CD4-positive, alpha-beta T cell treated with Interleukin-15 for 4 hours (primary cell): Measurements from ENCODE around the gene FGD2.

Experiments used
- DNase-seq: peaks from one replicate; pipeline ENCODE4 v3.0.0-alpha.2; 2020; ENCODE audit warnings: low spot score

FGD2 gene, protein sequence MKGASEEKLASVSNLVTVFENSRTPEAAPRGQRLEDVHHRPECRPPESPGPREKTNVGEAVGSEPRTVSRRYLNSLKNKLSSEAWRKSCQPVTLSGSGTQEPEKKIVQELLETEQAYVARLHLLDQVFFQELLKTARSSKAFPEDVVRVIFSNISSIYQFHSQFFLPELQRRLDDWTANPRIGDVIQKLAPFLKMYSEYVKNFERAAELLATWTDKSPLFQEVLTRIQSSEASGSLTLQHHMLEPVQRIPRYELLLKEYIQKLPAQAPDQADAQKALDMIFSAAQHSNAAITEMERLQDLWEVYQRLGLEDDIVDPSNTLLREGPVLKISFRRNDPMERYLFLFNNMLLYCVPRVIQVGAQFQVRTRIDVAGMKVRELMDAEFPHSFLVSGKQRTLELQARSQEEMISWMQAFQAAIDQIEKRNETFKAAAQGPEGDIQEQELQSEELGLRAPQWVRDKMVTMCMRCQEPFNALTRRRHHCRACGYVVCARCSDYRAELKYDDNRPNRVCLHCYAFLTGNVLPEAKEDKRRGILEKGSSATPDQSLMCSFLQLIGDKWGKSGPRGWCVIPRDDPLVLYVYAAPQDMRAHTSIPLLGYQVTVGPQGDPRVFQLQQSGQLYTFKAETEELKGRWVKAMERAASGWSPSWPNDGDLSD

DNA sequence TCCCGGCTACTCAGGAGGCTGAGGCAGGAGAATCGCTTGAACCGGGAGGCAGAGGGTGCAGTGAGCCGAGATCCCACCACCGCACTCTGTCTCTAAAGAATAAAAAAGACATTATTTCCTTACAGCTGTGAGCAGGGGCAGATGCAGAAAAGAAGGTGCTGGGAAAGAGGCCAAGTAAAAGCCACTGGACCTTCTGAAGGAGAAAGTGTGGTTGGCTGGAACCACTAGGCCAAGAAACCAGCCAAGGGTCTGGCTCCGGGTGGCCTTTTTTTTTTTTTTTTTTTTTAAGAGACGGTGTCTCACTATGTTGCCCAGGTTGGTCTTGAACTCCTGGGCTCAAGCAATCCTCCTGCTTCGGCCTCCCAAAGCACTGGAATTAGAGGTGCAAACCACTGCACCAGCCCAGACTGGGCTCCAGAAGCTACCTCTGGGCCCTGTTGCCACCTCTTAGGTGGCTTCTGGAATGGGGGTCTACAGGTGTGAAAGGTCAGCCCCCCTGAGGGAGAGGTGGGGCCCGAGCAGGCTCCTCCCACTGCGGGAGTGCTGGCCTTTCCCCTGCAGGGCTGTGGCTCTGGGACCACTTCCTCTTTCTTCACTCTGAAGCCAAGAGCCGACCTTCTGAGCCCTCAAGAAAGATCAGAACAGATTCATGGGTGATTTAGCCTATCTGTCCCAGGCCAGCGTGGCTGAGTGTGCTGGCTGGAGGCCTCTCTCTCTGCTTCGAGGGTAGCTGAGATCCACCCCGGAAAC is at the start of gene FGD2:
Gene FGD2, plus strand, starts transcription at position 595 of the 750 bp plus-strand sequence. CDS start 163 bp downstream, outside the sequence.
- no peak for DNase-seq

DNA sequence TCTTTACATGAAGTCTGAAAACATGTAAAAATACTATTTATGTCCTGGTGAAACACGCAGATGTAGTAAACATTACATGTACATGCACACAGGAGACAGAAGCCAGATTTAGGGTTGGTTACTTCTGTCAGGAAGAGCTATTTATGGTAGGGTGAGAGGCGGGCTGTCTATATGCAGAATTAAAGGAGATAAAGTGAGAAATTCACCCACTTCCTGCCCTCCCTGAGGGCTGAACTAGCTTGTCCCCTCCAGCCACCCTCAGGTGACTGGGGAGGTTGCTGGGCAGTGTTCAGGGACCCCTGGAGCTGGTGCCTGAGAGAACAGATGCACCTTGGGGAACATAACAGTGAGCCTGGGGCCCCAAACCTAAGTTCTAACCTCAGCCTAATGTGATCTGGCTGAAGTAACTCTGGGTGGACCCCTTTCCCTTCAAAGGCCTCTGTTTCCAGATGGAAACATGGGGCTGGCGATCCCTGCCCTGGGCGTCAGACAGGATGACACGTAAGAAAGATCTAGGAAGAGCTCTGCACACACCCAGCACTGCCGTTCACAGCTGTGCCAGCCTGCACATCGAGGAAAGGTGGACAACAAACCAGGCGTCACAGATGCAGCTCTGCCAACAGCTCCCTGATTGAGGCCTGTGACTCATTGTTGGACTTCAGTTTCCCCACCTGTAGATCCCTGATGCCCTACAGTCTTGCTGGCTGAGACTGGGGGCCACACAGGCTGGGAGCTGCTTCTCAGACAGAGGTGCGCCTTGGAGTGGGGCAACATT is 49.6 kb upstream of the FGD2 start:
- no peak for DNase-seq

DNA sequence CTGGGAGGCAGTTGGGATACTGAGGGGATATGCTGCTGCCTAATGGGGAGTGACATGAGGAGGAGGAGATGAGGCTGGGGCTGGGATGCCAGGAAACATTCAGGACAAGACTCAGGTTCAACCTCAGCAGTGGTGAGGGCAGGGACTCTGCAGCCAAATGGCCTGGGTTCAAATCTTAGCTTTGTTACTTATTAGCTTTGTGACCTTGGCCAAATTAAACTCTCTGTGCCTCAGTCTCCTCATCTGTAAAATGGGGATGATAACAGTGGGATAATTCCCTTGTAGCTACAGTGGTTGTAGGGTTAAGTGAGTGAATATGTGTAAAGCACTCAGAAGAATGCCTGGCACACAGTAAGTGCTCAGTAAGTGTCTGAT is 49.0 kb upstream of the FGD2 start:
- no peak for DNase-seq

DNA sequence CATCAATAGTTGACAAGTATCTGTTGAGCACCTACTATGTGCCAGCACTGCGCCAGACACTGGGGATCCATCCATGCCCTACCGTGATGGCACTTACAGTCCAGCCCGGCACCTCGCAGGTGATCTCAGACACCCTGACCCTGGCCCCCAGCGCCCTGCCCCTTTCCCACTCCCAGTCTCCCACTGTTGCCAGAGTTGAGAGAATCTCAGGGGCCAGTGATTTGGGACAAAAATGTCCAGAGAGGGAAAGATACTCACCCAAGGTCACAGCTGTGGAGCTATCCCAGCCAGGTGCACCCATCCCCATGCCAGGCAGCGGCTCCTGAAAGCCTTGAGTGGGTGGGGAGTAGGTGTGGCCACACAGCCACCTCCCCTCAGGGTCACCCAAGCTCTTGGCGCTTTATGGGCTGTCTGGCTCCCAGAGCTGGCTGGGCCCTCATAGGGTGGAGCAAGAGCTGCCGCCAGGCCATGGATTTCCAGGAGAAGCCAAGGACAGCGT is 47.6 kb upstream of the FGD2 start:
- no peak for DNase-seq

DNA sequence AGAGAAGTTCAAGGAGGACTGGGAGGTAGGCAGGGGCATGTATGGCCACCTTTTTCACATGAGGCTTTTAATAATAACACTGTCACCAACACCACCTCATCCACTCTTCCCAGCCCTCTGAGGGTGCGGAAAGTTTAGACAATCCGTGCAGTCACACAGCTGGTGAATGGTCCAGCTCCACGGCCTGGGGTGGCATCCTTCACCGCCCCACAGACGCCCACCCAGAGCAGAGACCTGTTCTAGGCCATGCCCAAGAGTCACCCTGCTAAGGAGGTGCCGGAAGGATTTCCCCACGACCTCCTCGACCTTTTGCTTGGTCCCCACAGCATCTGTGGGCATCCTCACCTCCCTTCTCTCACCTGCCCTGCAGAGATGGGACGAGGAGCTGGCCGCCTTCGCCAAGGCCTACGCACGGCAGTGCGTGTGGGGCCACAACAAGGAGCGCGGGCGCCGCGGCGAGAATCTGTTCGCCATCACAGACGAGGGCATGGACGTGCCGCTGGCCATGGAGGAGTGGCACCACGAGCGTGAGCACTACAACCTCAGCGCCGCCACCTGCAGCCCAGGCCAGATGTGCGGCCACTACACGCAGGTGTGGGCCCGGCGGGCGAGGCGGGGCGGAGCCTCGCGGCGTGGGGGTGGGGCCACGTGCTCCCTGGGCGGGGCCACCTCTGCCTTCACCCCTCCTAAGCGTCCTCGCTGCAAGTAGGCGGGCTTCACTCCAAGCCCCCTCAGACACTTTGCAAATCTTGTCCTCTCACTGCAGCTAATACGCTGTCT is 46.5 kb upstream of the FGD2 start:
- DNase-seq = no peak

DNA sequence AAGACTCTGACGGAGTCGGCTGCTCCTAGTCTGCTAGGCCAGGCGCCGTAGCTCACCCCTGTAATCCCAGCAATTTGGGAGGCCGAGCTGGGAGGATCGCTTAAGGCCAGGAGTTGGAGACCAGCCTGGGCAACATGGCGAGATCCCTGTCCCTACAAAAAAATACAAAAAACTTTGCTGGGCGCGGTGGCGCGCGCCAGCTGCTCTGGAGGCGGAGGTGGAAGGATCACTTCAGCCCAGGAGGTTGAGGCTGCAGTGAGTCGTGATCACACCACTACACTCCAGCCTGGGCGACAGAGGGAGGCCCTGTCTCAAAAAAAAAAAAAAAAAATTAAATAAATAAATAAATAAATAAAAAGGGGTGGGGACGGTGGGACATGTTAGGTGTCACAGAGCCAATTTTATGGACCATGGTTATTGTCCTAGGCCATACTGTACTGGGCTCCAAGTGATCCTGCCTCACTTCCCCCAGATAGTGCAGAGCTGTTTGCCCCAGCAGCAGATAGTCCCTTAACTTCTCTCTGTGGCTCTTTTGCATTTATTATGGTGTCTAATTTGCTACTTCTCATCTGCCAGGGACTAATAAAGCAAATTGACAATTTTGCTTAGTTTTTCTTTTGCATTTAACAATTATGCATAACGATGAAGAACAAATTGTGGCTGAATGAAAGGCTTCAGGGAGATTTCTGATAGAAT is 45.8 kb upstream of the FGD2 start:
- DNase-seq = no peak

DNA sequence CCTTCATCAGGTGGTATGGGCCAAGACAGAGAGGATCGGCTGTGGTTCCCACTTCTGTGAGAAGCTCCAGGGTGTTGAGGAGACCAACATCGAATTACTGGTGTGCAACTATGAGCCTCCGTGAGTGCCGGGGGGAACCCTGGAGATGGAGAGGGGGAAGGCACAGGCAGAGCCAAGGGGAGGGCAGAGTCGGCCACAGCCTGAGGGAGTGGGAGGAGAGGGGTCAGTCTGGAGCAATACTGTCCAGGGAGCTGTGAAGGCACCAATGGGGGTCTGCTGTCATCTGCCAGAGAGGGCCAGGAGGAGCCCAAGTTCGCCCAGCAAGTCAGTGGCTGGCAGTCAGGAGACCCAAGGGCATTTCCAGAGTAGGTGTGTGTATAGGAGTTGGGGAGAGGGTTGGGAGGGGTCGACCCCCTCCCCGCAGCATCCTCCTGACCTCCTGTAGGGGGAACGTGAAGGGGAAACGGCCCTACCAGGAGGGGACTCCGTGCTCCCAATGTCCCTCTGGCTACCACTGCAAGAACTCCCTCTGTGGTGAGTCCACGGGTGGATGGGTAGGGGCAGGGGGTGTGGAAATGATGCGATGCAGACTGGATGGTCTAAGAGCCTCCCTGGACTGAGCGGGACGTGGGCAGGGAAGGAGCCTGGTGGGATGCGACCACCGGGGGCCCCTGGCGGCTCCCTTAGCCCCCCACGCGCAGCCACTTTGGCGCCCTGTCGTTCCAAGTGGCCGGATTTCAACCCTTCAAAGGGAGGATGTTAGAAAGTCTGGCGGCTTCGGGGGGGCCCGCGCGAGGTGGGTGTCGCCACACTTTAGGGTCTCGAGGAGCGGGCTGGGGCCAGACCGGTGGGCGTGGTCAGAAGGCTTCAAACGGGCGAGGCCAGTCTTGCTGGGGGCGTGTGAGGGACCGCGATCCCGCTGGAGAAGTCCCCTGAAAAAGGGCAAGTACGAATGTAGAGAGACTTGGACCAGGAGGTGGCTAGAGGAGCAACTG is 43.7 kb upstream of the FGD2 start:
- DNase-seq = no peak

DNA sequence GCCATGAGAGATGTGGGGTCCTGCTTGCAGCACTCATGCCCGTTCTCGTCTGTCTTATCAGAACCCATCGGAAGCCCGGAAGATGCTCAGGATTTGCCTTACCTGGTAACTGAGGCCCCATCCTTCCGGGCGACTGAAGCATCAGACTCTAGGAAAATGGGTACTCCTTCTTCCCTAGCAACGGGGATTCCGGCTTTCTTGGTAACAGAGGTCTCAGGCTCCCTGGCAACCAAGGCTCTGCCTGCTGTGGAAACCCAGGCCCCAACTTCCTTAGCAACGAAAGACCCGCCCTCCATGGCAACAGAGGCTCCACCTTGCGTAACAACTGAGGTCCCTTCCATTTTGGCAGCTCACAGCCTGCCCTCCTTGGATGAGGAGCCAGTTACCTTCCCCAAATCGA is 42.6 kb upstream of the FGD2 start:
- peak; percentile 93 for DNase-seq

DNA sequence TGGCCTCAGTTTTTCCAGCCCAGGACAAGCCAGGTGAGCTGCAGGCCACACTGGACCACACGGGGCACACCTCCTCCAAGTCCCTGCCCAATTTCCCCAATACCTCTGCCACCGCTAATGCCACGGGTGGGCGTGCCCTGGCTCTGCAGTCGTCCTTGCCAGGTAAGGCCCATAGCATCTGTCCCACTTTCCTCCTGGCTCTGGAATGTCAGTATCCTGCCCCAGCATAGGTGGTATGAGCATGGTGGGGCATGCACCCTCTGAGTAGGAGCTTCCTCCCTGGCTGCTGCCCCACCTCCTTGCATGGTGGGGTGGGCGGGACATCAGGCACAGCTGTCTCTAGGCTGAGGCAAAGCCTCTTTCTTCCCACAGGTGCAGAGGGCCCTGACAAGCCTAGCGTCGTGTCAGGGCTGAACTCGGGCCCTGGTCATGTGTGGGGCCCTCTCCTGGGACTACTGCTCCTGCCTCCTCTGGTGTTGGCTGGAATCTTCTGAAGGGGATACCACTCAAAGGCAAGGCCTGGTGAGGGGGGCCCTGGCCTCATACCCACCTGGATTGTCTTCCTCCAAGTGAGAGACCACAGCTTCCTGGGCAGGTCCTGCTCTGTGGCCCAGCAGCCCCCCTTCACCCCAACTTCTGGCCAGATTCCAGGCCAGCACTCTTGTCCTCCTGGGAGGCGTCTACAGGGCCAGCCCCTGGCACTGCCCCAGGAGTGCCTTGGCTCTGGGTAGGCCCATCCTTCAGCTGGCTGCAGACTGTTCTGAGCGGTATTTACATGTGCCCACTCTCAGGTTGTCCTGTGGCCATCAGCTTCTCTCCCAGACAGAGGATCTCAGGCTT is 41.8 kb upstream of the FGD2 start:
- peak; percentile 54 for DNase-seq

DNA sequence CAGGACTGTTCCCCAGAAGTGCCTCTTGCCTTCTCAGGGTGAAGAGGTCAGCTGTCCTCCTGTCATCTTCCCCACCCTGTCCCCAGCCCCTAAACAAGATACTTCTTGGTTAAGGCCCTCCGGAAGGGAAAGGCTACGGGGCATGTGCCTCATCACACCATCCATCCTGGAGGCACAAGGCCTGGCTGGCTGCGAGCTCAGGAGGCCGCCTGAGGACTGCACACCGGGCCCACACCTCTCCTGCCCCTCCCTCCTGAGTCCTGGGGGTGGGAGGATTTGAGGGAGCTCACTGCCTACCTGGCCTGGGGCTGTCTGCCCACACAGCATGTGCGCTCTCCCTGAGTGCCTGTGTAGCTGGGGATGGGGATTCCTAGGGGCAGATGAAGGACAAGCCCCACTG is 41.1 kb upstream of the FGD2 start:
- no peak for DNase-seq

DNA sequence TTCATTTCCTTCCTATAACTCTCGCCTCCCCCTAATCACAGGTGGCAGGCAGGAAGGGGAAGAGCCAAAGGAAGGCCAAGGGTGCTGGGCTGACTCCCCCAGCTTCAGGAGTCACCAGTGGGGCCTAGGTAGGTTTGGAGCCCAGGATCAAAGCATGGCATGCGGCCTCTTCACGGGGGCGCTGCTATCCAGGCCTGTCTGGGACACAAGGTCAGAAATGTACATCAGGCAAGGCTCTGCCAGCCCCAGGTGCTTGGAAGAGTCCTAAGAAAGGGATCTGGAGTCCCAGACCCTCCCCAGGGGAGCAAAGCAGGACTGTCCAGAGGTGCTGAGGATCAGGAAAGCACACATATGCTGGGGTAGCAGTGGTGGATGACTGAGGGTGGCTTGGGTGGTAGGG is 40.5 kb upstream of the FGD2 start:
- DNase-seq = no peak

DNA sequence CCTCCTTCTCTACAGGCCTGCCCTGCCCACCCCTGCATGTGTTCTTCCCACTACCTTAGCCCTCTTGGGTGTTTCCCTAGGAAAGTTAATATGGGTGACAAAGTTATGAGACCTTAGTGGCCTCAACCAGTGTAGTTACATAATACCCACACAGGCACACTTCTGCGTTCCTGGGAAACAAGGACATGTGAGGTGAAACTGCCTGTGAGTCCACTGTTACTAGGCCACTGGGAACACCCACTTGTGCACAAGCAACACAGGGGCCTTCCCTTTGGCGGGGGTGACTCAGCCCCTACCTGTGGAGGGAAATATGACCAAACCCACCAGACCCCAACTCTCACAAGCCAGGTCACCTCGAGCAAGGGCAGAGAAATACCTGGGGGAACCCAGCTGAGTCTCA is 38.2 kb upstream of the FGD2 start:
- no peak for DNase-seq

DNA sequence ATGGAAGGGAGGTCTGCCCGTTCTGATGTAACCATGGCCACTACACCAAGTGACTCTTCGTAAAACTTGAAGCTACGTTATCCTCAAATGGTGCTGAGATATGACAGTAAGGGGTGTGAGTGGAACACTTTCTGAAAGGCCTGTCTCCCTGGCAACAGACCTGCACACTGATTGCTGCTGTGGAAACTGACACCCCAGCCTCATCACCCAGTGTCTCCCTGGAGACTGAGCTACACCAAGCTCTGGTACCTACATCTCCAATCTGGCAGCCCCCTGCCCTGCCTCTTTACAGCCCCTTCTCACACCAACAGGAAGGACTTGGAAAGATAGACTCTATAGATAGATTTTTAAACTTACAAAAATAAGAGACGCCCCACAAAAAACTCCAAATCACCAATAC is 37.7 kb upstream of the FGD2 start:
- no peak for DNase-seq

DNA sequence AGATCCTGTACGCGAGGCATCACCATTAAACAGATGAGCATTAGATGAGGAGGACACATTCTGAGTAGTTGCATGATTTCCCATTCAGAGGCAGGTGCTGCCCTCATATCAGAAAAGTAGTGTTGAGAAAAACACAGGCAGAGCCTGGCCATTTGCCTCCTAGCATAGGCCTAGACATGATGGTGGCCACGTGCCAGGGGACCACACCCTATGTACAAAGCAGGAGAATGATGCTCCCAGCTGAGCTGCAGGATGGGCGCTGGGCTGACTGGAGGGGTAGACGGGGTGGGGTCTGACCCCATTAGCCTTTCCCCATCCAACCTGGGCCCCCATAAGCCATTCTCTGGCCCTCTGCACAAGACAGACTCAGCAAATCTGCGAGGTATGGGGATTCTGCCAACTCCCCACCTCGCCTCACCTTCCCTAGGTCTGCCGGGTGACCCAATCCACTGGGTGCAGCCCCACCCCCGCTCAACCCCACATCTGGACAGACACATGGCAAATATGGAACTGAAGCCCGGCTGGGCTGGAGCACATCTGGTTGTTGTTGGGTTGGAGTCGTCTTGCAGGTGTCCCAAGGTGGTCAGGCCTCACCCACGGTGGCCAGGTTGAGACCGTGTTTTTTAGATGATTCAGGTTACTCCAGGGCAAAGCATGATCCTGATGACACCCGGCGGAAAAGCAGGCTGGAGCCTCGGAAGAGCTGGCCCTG is 37.0 kb upstream of the FGD2 start:
- no peak for DNase-seq

DNA sequence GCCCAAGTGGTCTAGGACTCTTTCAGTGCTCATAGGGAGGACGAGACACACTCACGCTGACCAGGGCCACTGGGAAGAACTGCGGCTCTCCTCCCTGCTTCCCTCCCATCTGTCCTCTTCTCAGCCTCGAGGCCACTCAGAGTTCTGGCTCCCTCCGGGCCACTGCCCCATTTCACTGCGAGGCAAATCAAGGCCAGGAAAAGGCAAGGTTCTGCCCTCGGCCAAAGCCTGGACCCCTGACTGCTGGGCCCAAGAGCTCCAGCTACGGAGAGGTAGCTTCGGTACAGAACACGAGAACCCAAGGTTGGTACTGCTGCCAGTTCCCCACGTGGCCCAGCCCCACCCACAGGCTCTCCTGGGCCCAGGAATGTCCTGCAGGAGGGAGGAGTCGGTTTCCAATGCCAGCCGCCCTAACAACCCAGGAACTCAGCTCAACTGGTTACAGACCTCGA is 36.2 kb upstream of the FGD2 start:
- DNase-seq = no peak

DNA sequence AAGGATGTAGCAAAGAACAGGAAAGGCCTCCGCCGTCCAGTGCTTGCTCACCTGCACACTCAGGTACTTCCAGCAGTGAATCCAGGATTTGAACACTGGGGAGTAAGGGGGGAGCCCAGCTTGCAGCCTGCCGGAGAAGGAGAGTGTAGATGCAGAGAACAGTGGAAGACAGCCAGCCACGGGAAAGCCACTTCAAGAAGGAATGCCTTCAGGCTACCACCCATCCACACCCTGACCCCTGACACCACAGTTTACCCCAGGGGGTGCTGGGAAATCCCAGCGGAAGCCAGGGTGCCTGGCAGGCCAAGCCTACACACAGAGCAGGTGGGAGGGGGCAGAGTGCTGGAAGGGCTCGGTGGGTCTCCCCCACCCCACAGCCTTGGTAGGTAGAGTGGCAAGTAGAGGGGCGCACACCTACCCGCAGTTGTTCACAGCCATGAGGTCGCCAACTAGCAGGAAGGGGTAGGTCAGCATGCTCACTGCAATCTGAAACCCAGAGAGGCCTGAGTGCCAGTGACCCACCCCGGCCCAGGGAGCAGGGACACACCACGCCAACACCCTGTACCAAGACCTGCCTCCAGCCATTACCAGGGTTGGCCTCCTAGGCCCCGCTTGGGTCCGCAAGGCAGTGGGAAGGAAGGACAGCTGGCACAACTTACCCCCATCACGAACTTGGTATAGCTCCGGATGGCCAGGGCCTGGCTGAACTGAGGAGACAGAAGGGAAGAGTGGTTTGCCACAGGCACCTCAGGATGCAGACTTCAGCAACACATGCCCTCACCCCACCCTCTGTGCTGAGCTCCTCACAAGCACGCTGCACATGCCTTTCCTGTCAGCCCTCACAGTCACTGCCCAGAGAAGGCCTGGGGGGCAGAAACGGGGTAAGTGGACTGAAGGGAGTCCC is 35.2 kb upstream of the FGD2 start:
- no peak for DNase-seq
